RCC 7860 (cell line): ENCODE results near the gene GAS6.

Source experiments
- DNase-seq: peaks from one replicate; pipeline ENCODE4 v3.0.0-alpha.2; 2015; ENCODE audit warnings: low spot score
- FAIRE-seq: peaks from 2 replicates; lab custom pipeline; 2012; peaks lifted over from hg19 to GRCh38; lab: Jason Lieb, UNC

The GAS6 gene

DNA sequence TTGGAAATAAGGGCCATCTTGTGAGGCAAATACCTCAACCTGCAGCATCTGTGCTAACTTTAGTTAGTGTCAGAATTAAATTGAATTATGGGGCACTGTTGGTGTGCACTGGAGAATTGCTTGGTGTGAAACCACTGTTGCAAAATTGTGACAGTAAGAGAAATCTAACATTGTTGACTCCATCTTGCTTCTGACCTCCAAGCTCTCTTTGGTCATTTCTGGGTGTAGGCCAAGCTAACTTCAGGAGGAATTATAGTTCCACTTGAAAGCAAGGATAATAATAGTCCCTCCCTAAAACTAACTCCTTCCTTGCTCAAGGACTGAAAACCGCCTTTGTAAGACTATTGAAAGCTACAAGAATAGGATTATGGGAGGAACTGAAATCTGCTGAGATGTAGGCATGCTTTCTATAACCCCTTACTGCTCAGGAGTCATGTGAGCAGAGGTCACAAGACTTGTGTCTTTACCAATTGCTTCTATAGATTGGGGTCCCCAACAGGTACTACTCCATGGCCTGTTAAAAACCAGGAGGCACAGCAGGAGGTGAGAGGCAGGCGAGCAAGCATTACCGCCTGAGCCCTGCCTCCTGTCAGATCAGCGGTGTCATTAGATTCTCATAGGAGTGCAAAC is 24.9 kb upstream of the GAS6 start:
- DNase-seq (no peak), FAIRE-seq (no peak)

DNA sequence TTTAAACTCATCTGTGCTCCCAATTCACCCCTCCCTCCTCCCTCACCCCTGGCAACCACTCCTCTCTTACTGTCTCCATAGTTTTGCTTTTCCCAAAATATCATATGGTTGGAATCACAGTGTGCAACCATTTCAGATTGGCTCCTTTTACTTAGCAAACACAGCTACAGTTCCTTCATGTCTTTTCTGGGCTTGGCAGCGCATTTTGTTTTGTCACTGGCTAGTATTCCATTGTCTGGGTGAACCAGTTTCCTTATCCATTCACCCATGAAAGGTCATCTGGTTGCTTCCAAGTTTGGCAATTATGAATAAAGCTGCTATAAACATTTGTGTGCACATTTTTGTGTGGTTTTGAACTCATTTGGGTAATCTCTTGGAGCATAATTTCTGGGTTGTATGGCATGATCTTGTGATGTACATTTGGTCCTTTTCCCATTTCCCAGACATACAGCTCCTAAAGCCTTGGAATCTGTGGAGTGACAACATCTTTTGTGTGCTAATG is 23.9 kb upstream of the GAS6 start:
- DNase-seq (no peak), FAIRE-seq (no peak)

DNA sequence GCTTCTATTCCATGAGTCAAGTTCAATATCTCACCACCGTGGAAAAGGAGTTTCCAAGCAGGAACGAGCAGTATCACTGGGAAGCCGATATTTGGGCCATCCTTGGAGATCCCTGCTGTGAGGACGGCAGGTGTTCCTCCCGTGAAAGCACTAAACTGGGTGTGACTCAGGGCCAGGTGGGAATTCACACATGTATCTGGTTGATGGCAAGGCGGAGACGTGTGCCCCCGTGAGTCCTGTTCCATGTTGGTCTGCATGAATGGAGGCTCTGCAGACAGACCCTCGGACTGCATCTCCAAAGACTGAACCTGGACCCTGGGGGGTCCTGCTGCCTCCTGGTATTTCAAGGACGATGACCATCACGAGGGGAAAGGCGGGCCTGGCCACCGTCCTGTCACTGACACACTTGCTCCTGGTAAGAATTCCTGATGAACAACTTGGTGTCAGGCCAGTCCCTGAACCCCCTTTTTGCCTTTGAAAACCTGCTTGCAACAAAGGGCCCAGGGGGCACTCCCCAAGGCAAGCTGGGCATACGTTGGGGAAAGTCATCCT is 22.8 kb upstream of the GAS6 start:
- FAIRE-seq: no peak
- no peak for DNase-seq

DNA sequence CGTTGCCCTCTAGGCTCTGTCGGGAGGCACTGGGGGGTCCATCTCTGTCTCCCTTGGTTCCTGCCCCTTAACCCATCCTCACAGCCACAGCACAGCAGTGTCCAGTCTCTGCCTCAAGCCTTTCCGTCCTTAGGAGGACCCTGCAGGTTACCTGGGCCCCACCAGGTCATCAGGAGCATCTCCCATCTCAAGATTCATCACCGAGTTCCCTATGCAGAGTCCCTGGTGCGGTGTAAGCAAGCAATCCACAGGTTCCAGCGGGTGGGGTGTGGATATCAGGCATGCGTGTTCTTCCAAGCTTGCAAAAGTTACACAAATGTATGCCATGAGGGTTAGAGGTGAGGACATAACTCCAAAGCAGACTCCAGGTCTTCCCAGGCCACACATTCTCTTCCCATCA is 20.9 kb upstream of the GAS6 start:
- DNase-seq (no peak), FAIRE-seq (no peak)

DNA sequence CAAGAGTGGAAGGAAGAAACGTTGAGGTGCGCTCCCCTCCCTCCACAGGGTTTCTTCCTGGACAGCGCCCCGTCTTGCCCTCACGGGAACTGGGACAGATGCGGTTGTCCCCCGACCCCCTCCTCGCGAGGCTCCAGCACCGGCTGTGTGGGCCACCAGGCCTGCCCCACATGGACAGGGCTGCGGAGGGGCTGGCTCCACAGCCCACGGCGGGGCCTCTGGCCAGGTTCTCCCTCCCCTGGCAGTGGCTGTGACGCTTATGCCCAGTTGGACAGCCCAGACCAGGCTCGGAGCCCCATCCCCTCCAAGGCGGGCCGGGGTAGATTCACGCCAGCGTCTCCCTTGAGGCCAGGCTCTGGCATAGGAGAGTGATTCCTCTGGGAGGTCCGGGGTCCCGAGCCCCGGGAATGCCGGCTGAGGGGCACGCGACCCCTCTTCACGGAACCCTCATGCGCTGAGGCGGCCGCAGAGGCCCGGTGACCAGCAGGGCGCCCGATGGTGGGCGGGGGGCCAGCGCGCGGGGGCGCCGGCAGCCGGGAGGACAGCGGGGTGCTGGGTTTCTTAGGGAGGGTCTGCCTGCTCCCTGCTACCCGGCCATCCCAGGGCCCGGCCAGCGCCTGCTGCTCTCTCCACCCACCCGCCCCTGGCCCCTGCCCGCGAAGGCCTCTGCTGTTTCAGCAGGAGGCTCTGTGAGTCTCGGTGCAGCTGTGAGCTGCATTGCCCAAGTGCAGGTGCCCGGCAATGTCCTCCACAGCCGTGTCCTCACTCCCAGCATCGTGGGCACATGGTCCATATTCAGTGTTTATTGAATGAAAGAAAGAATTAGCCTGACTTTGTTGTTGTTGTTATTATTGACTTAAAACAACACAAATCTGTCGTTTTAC is 20.3 kb upstream of the GAS6 start:
- DNase-seq (no peak), FAIRE-seq (no peak)

DNA sequence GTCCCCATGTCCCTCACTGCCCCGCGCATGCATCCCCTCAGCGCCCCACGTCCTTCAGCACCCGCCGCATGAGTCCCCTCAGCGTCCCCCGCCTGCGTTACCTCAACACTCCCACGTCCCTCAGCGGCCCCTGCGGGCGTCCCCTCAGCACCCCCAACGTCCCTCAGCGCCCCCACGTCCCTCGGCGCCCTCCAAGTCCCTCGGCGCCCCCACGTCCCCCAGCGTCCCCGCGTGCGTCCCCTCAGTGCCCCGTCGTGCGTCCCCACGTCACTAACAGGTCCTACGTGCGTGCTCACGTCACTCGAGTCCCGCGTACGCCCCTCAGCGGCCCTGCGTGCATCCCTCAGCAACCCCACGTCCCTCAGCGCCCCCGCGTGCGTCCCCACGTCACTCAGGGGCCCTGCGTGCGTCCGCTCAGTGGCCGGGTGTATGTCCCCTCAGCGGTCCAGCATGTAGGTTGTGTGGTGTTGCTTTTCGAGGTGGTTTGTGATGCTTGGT is 19.5 kb upstream of the GAS6 start:
- no peak for FAIRE-seq
- no peak for DNase-seq

DNA sequence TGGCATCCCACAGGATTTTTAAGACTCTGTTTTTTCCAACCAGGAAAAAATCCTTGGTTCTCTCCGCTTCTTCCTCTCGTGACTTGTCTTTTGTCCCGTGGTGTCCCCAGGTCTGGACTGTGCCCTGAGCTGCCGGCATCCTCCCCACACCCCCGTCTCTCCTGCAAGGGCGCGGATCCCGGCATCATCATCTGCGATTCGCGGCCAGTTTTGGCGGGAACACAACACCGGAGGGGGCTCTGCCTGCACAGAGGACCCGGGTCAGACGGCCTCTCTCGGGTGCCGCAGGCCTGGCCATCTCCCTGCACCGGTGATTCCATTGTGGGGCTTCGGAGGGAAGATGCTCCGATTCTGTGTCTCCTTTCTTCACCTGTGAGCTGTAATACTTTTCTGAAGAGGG is 18.8 kb upstream of the GAS6 start:
- FAIRE-seq: no peak
- DNase-seq: no peak

DNA sequence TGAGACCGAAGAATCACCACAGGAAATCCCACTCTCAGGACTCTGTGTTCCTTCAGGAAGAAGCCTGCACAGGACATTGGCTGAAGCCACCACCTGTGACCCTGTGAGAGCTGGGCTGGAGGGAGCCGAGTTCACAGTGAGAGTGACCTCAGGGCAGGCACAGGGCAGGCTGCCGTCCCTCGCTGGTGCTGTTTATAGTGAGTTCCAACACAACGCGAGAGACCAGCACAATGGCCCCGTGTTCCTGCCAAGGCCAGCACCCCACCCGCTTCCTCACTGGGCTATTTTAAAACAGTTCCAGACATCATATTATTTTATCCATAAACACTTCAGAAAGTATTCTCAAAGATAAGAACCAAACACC is 18.4 kb upstream of the GAS6 start:
- FAIRE-seq (no peak), DNase-seq (no peak)

DNA sequence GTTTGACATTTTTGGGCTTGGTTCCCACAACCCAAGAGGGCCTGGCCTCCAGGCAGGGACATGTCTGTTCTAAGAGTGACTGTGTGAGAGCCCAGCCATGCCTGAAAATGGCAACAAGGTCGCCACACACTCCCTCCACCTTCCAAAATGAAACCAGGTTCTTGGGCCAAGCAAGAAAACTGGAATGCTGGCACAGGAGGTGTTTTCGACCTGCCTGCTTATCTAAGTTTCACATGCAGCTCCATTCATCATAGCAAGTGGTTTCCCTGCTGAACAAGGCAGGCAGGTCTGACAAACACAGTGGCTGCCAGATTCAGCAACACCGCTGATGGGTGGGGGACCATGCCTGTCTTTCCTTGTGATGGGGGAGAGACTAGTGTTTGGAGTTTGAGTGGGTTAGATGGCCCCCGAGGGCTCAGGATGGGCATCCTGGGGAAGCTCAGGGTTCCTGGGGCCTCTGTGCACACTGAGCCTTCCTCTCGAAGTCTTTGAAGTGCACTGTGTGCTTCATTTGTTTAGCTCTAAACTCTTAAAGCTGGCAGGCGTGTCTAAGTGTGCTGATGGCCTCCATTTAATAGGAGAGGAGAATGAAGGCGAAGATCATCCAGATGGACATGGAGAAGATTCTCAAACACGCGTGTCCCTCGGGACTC is 17.9 kb upstream of the GAS6 start:
- FAIRE-seq: no peak
- no peak for DNase-seq

DNA sequence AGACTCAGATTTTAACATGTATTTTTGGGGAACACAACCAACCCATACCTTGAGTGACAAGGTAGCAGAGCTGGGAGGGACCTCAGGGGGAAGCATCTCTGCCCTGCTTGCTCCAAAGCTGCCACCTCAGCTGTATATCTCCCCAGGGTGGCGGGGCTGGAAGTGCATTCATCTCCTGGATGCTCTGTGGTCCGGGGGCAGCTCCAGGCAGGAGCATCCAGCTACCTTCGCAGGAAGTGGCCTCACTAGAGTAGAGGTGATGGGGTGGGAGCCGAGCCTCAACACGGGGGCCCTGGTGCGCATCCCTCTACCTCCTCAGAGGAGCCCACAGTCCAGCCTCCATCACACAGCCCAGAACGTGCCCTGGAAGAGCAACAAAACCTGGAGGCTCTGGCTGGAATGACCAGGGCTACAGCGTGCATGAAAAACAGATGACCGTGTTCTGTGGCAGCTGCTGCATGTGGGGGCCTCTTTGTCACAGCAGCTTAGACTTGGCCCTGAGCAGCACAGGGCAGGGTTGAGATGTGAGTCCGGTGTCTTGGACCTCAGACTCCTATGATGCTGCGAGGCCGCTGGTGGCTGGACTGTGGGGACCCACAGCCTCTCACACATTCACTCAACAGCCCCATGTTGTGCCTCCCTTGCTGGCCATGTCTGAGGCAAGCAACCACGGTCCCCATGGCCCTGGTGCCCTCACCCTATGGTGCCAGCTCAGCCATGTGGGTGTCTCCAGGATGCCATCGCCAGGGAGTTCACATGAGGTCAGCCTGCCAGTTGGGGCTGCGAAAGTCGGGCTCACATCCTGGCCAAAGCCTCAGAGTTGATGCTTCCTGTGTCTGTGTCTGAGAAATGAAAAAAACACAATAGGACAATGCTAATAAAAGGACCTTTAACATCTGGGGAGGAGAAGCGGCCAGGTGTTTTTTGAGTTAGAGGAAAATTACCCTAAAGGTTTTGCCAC is 17.1 kb upstream of the GAS6 start:
- no peak for DNase-seq
- FAIRE-seq: no peak

DNA sequence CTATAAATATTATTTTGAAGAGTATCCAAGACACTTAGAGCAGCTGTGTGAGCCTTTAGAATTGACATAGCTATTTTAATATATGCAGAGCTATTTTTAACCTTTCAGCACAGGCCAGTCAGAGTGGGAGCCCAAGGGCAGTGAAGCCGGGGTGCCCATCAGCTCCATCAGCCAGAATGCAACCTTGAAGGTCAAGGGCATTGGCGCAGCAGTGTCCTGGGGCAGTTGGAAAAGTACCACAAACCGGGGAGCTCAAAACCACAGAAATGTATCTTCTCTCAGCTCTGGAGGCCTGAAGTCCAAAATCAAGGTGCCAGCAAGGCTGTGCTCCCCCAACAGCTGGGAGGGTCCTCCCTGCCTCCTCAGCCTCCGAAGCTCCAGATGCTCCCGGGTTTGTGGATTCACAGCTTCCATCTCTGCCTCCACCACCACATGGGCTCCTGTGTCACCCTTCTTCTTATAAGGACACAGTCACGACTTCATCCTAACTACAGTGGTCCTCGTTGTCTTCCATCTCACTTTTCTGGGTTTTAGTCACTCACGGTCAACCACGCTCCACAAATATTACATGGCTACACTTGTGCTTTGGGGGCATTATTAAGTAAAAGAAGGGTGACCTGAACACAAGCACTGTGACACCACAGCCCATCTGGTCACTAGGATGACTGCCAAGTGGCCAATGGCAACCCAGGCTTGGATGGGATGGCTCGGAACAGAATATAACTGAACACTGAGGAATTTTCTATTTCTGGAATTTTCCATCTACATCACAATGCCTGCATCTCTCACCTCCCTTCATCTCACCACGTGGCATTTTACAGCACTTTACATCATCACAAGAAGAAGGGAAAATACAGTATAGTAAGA is 15.9 kb upstream of the GAS6 start:
- FAIRE-seq: no peak
- DNase-seq: no peak

DNA sequence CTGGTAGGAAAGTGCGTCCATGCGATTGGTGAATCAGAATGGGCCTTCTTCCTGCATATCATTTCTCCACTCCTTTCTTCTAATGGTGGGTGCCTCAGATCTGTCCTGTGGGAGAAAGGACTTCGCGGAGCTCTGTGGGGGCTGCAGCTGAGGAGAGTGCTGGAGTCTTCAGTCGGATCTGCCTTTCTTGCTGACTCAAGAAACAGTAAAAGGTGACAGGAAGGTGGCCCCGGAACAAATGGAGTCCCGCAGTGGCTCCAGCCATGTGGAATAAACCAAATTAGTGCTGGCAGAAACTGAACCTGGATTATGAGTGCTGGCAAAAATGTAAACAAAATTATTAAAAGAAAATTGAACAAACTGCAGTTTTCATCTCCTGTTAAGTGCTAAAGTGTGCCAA is 15.1 kb upstream of the GAS6 start:
- DNase-seq (no peak), FAIRE-seq (no peak)

DNA sequence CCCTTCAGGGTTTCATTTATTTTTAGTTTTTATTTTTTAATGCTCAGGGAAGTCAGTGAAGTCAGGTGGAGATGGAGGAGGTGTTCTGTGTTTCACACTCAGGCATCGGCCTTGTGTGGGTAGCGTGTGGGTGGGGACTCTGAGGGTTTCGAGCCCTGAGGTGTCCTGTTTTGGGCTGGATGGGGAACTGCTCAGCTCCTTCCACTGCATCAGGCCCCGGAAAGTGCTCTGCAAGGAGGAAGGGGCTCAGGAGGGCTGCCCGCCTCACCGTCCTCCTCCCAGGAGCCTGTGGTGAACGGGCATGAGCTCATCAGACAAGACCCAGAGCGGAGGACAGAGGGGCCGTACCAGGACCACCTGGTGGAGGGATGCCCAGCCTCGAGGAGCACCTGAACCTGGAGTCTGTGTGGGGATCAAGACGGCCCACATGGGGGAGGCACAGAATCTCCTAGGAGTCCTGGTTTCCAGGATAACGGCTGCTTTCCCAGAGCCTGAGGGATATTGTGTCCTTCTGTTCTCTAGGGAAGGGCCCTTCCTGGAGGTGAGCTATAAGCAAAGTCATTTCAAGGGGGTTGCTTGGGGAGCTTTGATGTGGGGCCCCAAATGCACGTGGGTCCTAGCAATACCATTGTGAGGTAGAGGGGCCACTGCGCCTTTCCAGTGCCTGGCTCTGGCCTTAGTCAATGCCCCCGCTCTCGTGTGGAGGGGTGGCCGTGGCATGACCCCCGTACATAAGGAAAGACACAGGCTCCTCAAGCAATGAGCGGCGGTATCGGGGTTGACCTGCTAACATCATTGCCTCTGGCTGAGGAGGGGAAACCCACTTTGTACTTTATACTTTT is 13.5 kb upstream of the GAS6 start:
- DNase-seq (no peak), FAIRE-seq (no peak)

DNA sequence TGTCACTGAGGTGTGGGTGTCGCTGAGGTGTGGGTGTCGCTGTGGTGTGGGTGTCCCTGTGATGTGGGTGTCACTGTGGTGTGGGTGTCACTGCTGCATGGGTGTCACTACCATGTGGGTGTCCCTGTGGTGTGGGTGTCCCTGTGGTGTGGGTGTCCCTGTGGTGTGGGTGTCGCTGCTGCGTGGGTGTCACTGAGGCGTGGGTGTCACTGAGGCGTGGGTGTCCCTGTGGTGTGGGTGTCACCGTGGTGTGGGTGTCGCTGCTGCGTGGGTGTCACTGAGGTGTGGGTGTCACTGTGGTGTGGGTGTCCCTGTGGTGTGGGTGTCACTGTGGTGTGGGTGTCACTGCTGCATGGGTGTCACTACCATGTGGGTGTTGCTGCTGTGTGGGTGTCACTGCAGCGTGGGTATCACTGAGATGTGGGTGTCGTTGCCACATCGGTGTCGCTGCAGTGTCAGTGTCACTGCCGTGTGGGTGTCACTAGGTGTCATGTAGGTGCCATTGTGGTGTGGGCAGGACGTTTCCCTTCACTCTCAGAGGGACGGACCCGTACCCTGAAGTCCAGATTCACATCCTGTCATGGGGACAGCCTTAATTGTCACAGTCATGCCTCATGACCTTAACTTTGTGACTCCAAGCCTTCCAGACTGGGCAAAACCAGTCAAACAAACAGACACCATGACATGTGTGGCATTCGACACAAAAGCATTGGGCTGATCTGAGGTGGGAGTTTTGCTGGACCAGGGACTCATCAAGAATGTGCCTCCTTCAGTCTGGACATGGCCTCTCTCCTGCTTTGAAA is 12.7 kb upstream of the GAS6 start:
- no peak for FAIRE-seq
- DNase-seq: no peak

DNA sequence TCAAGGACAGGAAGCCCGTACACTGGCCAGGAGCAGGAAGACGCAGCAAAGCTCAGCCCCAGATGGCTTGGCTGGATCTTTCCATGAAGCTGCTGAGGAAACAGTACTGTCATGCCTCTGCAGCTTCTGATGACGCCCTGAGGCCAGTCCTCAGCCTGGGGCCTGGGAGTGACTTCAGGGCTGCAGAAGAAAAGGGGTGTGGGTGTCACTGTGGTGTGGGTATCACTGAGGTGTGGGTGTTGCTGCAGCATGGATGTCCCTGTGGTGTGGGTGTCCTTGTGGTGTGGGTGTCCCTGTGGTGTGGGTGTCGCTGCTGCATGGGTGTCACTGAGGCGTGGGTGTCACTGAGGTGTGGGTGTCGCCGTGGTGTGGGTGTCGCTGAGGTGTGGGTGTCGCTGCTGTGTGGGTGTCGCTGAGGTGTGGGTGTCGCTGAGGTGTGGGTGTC is 12.0 kb upstream of the GAS6 start:
- no peak for DNase-seq
- no peak for FAIRE-seq

DNA sequence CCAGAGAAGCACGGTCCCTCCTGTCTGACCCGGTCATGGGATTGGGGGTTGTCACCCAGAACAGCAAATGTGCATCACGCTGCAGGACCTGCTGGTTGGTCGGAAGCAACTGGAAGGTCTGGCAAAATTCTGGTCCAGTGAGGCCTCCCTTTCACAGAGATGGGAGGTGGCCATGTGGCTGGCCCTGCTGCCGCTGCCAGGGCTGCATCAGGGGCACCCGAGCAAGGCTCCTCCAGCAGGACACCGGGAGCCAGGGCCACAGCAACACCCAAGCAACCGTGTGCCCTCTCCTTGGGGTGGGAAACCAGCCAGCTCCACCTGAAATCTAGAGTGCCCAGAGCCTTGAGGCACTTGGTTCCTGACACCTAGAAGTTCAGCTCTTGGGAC is 11.5 kb upstream of the GAS6 start:
- DNase-seq: no peak
- FAIRE-seq: no peak

DNA sequence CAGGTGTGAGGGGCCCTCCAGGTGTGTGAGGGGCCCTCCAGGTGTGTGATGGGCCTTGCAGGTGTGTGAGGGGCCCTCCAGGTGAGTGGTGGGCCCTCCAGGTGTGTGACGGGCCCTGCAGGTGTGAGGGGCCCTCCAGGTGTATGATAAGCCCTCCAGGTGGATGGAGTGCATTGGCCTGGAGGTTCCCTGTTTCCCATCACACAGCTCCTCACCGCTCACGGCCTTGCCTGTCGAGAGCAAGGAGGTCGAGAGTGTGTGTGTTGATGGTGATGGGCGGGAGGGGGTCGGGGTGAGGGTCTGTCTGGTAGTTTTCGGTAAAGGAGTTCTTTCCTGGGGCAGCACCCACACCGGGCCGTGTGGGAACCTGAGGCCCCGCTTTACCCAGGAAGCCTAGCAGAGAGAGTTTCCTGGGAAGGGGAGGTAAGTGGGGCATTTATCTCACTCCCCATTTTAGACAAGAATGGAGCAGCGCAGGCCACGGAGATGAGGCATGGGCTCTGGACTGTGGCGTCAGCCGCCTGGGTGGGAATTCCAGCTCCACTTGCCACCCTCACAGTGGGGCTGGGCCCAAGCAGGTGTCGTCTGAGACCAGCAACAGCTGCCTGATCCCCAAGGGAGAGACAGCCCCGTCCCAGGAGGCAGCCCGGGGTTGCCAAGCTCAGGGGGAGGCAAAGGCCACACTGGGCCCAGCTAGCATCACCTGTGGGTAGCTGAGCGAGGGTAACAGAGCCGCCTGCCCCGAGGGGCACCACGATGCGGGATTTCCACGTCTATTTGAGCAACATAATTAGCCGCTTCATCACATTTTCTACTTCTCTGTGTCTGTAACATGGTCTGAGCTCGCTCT is 10.9 kb upstream of the GAS6 start:
- FAIRE-seq (no peak), DNase-seq (no peak)
